ENCODE results near the gene ARHGEF7. TPM values are rescaled to one million over a fixed set of nuclear protein-coding genes. Genes with fewer than 3 reads are reported as not detected.

ARHGEF7 gene
- polyA plus RNA-seq, 1 experiment: 40.3 TPM

GRCh38 chr13:111346101-111346680 lies 231.1 kb downstream of the ARHGEF7 start:
- H3K4me3 ChIP-seq (ENCODE audit: low read depth, low read length): no peak overlapping the region
- peaks cover 3% of the 10 kb centered on the region; the same call in 1 of the 2 replicates for H3K9me3 ChIP-seq (ENCODE audit: control insufficient read depth, insufficient read depth, low read length)
- no peaks in the 10 kb centered on the region for H3K27me3 ChIP-seq (ENCODE audit: control insufficient read depth, insufficient read depth, low read length)
- CTCF ChIA-PET: interaction anchor here (0.8 kb wide), 1 partner anchor 54 kb away, joined by 4 read pairs; no protein-coding TSS in a partner anchor
- DNase-seq (ENCODE audit: low read depth, low spot score): no peak
- POLR2A ChIA-PET: interaction anchor here (0.6 kb wide), 1 partner anchor 631 kb away, joined by 3 read pairs; no protein-coding TSS in a partner anchor
- no peak for TF ChIP-seq CTCF (IDR thresholded peaks at IDR 0.05; ENCODE audit: low read depth, low read length)
- no peak overlapping the region for H3K27ac ChIP-seq (ENCODE audit: low read depth, low read length)

GRCh38 chr13:111347438-111347837 lies 232.3 kb downstream of the ARHGEF7 start:
- H3K27ac ChIP-seq (ENCODE audit: low read depth, low read length): no peak overlapping the region
- ChIA-PET CTCF (no interaction called here), POLR2A (no interaction called here)
- H3K9me3 ChIP-seq (ENCODE audit: control insufficient read depth, insufficient read depth, low read length): peaks cover 3% of the 10 kb centered on the region; the same call in 1 of the 2 replicates
- H3K27me3 ChIP-seq (ENCODE audit: control insufficient read depth, insufficient read depth, low read length): no peaks in the 10 kb centered on the region
- TF ChIP-seq CTCF (IDR thresholded peaks at IDR 0.05; ENCODE audit: low read depth, low read length): no peak
- no peak for DNase-seq (ENCODE audit: low read depth, low spot score)
- no peak overlapping the region for H3K4me3 ChIP-seq (ENCODE audit: low read depth, low read length)

- ChIA-PET CTCF (no interaction called here), POLR2A (no interaction called here)
- H3K9me3 ChIP-seq (ENCODE audit: control insufficient read depth, insufficient read depth, low read length): no peaks in the 10 kb centered on the region
- H3K27ac ChIP-seq (ENCODE audit: low read depth, low read length): no peak overlapping the region
- H3K27me3 ChIP-seq (ENCODE audit: control insufficient read depth, insufficient read depth, low read length): peaks cover 10% of the 10 kb centered on the region
- no peak for DNase-seq (ENCODE audit: low read depth, low spot score)
- TF ChIP-seq CTCF (IDR thresholded peaks at IDR 0.05; ENCODE audit: low read depth, low read length): no peak
- no peak overlapping the region for H3K4me3 ChIP-seq (ENCODE audit: low read depth, low read length)
These were observed 238.4 kb downstream of the ARHGEF7 start for GRCh38 chr13:111353508-111353907.

- no peak for TF ChIP-seq CTCF (IDR thresholded peaks at IDR 0.05; ENCODE audit: low read depth, low read length)
- peaks cover 12% of the 10 kb centered on the region for H3K27me3 ChIP-seq (ENCODE audit: control insufficient read depth, insufficient read depth, low read length)
- DNase-seq (ENCODE audit: low read depth, low spot score): no peak
- CTCF ChIA-PET: no interaction called here
- no peak overlapping the region for H3K27ac ChIP-seq (ENCODE audit: low read depth, low read length)
- POLR2A ChIA-PET: no interaction called here
- H3K9me3 ChIP-seq (ENCODE audit: control insufficient read depth, insufficient read depth, low read length): no peaks in the 10 kb centered on the region
- no peak overlapping the region for H3K4me3 ChIP-seq (ENCODE audit: low read depth, low read length)
These were observed 239.7 kb downstream of the ARHGEF7 start for GRCh38 chr13:111354789-111355188.

Other genes with a start within 250 kb of the ARHGEF7 start
- gene ANKRD10, start 200.2 kb upstream of the ARHGEF7 start, polyA plus RNA-seq (2011; rRNA removed): 85.8 and 105 TPM in 2 replicates
- 4.7 and 6.1 TPM in 2 replicates for gene TEX29, start 205.3 kb downstream of the ARHGEF7 start, polyA plus RNA-seq (2011; rRNA removed)

All from AG04450 (cell line).